GM18498 (cell line): ENCODE data around the gene XYLT2.
"Not testable (repeated sequence)": the region's sequence is repeated elsewhere in the genome, so short reads cannot be mapped to it uniquely, and the experiment has no call there.

Source experiments
- ATAC-seq: cut with Tn5 transposase; IDR thresholded peaks from one replicate; pipeline ENCODE4 v1.9.1; 2021; ENCODE audit warnings: mild to moderate bottlenecking, moderate library complexity; ENCODE audit not compliant: unreplicated experiment

Gene XYLT2

GRCh38 chr17:50319306-50320004, 26.5 kb upstream of the XYLT2 start:
- ATAC-seq: no peak

DNA sequence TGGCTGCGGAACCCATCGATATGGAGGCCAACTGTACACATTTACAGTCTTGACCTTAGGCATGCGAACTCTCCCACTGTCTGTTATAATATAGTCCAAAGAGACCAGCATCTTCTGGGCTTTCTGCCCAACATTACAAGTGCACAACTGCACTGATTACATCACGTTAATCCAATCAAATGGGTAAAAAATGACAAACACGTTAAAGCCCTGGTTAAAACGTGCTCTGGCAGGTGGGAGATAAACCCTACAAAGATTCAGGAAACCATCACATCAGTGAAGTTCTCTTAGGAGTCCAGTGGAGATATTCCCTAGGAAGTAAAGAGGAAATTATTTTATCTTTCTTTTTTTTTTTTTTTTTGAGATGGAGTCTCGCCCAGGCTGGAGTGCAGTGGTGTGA, 23.7 kb upstream of the XYLT2 start:
- no peak for ATAC-seq

GRCh38 chr17:50323060-50323459, 22.9 kb upstream of the XYLT2 start:
- no peak for ATAC-seq

DNA sequence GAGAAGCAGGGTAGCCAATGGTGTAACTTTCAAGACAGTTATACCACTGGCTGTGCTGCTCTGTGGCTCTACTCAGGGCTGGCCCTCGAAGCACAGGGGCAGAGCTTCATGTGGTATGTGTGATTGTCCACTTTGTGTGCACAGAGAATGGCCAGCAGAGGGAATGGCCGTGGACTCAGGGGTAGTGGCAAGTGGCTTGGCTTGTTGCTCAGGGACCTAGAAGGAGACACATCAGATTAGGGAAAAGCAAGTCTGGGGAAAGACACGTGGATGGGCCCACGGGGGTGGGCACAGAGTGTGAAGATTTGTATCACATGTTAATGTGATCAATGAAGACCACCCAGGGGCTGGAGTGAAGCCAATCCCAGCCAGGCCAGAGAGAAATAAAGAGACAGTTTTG, 20.0 kb upstream of the XYLT2 start:
- no peak for ATAC-seq

- no peak for ATAC-seq
Measured at GRCh38 chr17:50326831-50327364, 19.0 kb upstream of the XYLT2 start.

DNA sequence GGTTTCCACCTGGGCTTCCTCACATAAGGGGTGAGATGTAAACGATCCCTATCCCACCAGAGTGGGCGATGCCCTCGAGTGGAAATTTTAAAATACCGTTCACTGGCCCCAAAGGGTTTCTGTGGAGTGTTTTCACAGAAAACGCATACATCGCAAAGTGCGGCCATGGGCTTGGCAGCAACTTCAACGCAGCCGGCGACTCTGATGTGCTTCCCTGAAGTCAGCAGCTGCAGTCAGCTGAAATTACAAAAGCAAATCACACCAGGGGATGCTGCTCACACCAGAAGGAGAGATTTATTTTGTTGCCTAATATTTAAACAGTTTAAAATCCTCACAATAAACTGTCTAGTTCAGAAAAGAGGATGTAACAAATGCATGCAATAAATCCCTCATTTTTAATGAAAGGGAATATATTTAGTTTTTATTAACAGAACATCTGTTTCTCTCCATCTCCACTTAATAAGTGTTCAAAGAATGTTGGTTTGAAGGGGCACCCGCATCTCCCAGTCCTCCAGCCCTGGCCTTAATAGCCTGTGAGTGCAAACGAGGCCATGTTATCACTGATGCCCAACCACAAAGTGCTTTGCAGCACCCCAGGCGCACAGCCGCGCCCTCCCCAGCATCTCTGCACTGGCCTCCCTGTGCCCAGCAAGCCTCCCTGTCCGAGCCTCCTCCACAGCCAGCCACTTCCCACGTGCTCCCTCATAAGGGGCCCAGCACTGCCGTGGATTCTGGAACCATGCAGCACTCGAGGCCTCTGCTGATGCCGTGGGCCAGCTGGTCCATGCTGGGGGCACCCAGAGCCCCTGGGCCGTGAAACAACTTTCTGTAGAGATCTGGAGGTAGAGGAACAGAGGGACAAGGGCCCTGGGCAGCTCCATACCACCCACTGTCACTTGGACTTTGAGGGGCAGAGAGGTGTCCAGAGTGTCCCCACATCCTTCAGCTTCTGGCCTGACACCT, 17.3 kb upstream of the XYLT2 start:
- no peak for ATAC-seq

DNA sequence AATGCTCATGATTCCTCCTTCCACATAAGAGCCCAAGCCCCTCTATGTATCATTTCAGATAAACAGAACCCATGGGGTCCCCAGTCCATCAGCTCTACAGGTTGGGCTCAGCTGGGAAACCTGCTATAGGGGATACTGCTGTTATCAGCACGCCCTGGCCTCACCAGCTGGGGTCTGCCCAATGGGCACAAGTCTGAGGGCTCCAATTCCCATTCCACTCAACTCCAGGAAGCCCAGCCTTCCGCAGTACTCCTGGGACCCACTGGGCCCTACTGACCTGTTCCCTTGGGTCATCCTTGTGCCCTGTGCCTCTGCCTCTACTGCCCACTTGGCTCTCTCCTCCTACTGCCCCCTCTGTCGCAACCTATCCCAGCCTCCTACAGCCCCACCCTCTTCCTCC, 16.2 kb upstream of the XYLT2 start:
- ATAC-seq: no peak

DNA sequence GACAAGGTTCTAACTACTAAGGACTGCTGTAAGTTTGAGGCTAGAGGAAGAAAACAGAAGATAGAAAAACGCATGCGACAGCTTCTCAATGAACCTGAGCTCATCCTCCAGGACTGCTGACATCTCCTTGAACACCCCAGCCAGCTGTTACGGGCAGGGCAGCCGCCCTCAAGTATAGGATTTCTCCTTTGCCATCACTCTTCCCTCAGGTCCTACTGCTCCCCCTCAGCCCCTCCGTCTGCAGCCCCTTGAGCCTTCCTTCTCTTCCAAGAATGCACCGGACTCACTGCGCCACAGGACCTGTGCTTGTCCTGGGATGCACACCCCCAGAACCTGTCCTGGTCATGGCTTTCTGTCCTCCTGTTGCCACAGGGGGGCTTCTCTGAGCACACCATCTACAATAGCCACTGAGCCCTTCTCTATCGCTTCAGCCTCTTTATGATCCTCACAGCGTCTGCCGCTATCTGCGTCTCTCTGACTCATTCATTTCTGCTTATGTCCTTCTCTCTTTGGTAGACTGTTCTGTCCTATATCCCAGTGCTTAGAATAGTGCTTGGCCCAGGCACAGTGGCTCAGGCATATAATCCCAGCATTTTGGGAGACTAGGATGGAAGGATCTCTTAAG, 15.7 kb upstream of the XYLT2 start:
- ATAC-seq: no peak

- ATAC-seq: no peak
Measured at GRCh38 chr17:50331085-50331791, 14.7 kb upstream of the XYLT2 start.

DNA sequence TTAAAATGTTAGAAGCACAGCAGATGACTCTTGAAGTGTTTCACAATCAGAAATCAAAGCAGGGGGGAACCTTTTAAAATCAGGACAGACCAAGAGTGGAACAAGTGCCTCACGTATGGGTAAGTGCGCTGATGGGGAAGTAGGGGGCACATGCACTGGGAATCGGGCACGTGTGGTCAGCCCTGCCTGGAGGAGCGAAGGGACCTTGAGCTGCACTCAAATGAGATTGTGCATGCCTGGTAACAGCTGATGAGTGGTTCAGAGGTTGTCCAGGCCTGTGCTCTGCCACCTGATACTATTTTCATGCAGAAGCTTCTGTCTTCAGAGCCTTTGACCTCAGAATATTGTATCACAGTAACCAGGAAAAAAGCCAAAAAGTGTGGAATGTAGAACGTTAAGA, 13.7 kb upstream of the XYLT2 start:
- no peak for ATAC-seq

DNA sequence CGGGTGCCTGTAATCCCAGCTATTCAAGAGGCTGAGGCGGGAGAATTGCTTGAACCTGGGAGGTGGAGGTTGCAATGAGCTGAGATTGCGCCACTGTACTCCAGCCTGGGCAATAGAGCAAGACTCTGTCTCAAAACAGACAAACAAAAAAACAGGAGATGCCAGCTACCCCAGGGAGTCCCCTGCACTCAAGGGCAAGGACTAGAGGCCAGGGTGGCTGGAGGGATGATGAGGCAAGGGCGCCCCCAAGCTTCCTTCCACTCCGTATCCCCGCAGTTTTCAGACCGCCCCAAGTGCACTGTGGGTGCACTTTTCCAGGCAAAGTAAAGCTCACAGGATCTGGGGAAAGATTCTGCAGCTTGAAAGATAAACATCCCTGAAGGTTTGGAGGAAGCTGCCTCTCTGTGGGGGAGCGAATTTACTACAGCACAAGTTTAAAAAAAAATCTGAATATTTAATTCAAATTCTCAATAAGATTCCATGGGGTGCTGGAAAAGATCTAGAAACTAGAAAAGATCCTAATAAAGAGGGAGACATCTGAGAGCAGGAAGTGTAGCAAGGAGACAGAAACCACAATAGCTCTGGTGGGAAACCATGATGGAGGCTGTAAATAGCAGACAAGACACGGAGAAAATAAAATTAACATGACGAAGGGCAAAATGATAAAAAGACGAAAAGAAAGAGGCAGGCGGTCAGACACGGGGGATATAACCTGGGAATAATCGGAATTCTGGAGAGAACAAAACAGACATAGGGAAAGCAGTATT, 12.5 kb upstream of the XYLT2 start:
- ATAC-seq: not testable (repeated sequence)

GRCh38 chr17:50337956-50338355, 8.0 kb upstream of the XYLT2 start:
- ATAC-seq: no peak

DNA sequence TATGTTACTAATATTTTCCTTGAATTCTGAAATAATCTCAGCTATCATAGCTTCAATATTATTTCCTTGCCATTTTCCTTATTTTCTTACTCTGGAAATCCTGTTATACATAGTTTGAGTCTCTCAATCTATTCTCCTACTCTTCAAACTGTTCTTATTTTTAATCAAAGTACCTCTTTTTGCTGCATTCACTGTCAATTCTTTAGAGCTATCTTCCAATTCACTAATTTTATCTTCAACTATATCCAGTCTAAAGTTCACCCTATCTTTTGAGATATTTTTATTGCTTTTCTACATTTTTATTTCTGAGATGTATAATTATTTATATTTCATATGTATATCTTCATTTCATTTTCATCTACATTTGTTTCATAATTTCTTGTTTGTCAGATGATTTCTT, 7.3 kb upstream of the XYLT2 start:
- ATAC-seq: no peak

DNA sequence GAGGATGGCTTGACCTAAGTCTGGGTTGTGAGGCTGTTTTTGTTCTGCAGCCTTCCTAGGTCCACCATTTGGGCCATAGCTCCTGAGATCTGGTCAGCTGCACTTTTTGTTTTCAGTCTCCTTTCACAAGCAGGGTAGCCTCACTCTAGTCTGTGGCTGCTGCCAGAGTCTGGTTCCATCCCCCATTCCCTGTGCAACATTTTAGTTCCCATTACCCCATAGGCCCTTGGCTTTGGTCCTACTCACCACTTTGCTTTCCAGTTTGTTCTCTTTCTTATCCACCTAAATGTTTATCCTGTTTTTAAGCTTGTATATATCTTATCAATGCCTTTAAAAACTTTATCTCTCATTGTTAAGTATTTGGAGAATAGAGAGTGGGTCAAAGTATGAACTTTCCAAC, 6.5 kb upstream of the XYLT2 start:
- ATAC-seq: no peak

DNA sequence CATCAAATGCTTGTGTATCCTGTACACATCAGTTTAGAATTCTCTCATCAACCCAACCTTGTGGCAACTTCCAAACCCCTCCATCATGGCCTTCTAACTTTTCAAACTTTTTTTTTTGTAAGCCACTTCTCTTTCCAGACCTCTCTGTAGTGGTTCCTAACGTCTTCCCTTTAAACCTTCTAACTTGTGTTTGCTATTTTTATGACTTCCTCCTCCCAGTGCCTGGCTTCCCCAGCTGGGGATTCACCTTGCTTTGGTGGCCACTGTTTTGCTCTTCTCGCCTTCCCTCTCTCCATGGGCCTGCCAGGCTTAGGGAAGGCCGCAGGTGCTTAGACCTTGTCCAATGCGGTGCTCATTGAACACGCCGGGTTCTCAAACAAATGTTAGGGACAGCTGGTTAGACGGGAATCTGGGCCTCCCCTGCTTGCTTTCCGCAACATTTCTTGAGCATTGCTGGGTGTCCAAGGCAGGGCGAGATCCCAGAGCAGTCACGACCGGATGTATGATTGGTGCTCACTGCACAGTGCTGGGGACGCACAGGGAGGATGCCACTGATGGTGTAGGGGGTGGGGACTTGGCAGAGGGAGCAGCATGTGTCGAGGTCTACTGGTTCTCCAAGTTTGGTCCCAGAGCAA, 1.1 kb upstream of the XYLT2 start:
- ATAC-seq: no peak

DNA sequence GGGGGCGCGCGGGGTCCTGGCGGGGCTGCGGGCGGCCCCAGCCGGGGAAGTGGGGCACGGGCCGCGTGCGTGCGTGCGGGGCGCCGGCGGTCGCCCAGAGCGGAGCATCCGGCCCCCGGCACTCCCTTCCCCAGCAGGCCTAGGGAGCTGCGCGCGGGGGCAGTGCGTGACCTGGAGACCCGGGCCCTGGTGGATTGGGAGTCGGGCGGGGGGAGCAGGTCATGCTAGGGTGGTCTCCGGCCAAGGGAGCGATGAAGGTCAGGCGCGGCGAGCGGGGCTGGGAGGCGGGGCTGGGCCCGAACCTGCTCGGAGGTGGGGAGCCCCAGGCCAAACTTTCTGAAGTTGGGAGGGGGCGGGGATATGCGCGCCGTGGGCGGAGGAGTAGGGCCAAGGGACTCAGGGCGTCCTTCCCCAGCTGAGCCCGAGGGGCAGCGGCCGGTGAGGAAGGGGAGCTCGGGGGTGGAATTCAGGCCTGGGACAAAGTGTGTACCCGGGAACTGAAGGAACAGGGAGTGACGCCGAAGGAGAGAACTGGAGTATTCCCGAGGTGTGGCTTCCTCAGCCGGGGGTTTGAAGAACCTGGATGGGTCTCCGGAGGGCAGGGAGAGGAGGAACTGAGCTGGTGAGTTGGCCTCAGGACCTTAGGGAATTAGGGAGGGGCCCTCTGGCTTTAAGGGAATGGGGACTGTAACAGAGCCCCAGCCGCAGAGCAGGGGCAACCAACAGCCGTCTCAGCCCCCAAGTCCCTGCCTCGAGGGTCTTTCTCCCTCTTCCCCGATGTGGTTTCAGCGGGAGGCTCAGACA, 589 bp downstream of the XYLT2 start:
- peak; percentile 63 for ATAC-seq

- ATAC-seq: no peak
Measured at GRCh38 chr17:50347117-50347893, 1.4 kb downstream of the XYLT2 start.

- no peak for ATAC-seq
Measured at GRCh38 chr17:50347894-50348291, 2.0 kb downstream of the XYLT2 start.
